KMS-11 (cell line): Measurements from ENCODE around the gene RBM22.

Source experiments
- H2AFZ ChIP-seq: fragments of 200-600 bp; sonication (generic); 2 replicates; pipeline ENCODE4 v1.6.1; 2016; ENCODE audit warnings: antibody characterized with exemption, mixed run types, low read depth
- H3K27ac ChIP-seq: fragments of 200-600 bp; sonication (generic); 2 replicates; pipeline ENCODE4 v1.6.1; 2016; ENCODE audit warnings: mild to moderate bottlenecking, mixed run types
- H3K27me3 ChIP-seq: fragments of 200-600 bp; sonication (generic); 2 replicates; pipeline ENCODE4 v1.6.1; 2017; ENCODE audit warnings: mild to moderate bottlenecking, low read depth, mixed run types, moderate library complexity; ENCODE audit not compliant: insufficient read depth
- H3K36me3 ChIP-seq: fragments of 200-600 bp; sonication (generic); 2 replicates; pipeline ENCODE4 v1.6.1; 2017; ENCODE audit warnings: mild to moderate bottlenecking, mixed run types; ENCODE audit not compliant: insufficient read depth
- H3K4me1 ChIP-seq: fragments of 200-600 bp; sonication (generic); 2 replicates; pipeline ENCODE4 v1.6.1; 2016; ENCODE audit warnings: mild to moderate bottlenecking, low read depth, mixed run types; ENCODE audit not compliant: poor library complexity, severe bottlenecking
- H3K4me2 ChIP-seq: fragments of 200-600 bp; sonication (generic); 2 replicates; pipeline ENCODE4 v1.7.0; 2016; ENCODE audit warnings: mild to moderate bottlenecking, mixed run types
- H3K4me3 ChIP-seq: fragments of 200-600 bp; sonication (generic); IDR thresholded peaks from 2 replicates; pipeline ENCODE4 v1.6.1; 2017; ENCODE audit warnings: low read depth, low read length, mixed read lengths; ENCODE audit not compliant: insufficient read depth
- H3K79me2 ChIP-seq: fragments of 200-600 bp; sonication (generic); 2 replicates; pipeline ENCODE4 v1.6.1; 2016; ENCODE audit warnings: low read depth, mixed run types; ENCODE audit not compliant: insufficient read depth
- H3K9ac ChIP-seq: fragments of 200-600 bp; sonication (generic); 2 replicates; pipeline ENCODE4 v1.6.1; 2016; ENCODE audit warnings: mild to moderate bottlenecking, mixed run types
- H4K20me1 ChIP-seq: fragments of 200-600 bp; sonication (generic); 2 replicates; pipeline ENCODE4 v1.6.1; 2016; ENCODE audit warnings: mild to moderate bottlenecking, mixed run types; ENCODE audit not compliant: insufficient read depth
- CTCF ChIP-seq: fragments of 200-600 bp; sonication (generic); conservative IDR thresholded peaks from 2 replicates; pipeline ENCODE4 v1.6.1; 2017; ENCODE audit warnings: low read depth, mild to moderate bottlenecking, antibody characterized with exemption, low read length, moderate library complexity, mixed read lengths

RBM22 gene

GRCh38 chr5:150653762-150654556 is 46.9 kb downstream of the RBM22 start:
- Histone ChIP-seq H3K36me3 (no peaks in the 10 kb centered on the region), H3K4me2 (no peak overlapping the region), H2AFZ (no peak overlapping the region), H4K20me1 (no peaks in the 10 kb centered on the region), H3K27ac (no peak overlapping the region), H3K4me1 (no peaks in the 10 kb centered on the region), H3K27me3 (no peaks in the 10 kb centered on the region), H3K9ac (no peak overlapping the region), H3K4me3 (no peak overlapping the region), H3K79me2 (no peaks in the 10 kb centered on the region)
- TF ChIP-seq CTCF: no peak

DNA sequence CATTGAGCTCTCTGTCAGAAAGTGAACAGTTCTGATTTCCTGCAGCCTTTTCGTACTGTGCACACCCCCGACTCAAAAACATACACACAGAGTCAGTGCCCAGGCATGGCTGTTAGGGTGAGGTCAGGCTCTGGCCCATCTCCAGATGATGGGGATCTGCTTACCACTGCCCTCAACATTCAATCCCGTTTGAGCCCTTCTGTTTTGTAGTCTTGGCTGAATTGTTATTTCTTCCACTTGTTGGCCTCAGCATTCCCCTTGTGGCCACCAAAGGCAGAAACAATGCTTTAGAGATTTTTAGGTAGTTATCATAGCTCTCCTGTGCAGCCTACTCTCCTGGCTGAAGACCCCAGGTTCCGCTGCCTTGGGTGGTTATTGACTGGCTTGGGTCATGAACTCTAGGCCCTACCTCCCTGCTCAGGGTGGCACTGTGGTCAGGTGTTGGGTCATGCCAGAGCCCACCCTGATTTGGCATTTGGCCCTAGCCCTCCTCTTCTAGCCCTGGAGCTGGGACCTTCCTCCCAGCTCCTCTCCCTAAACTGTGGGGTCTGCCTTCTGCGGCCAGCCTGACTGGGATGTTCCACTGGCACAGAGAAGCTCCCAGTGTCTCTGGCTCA is 47.6 kb downstream of the RBM22 start:
- Histone ChIP-seq H3K9ac (no peak overlapping the region), H3K36me3 (no peaks in the 10 kb centered on the region), H4K20me1 (no peaks in the 10 kb centered on the region), H2AFZ (no peak overlapping the region), H3K79me2 (no peaks in the 10 kb centered on the region), H3K4me1 (no peaks in the 10 kb centered on the region), H3K27me3 (no peaks in the 10 kb centered on the region), H3K27ac (no peak overlapping the region), H3K4me3 (no peak overlapping the region), H3K4me2 (no peak overlapping the region)
- TF ChIP-seq CTCF: no peak

GRCh38 chr5:150651924-150652671 is 48.8 kb downstream of the RBM22 start:
- no peak overlapping the region for H3K27ac ChIP-seq
- H3K4me1 ChIP-seq: no peaks in the 10 kb centered on the region
- no peak overlapping the region for H3K4me3 ChIP-seq
- no peak overlapping the region for H3K9ac ChIP-seq
- H2AFZ ChIP-seq: no peak overlapping the region
- H3K79me2 ChIP-seq: no peaks in the 10 kb centered on the region
- TF ChIP-seq CTCF: no peak
- no peaks in the 10 kb centered on the region for H4K20me1 ChIP-seq
- H3K36me3 ChIP-seq: no peaks in the 10 kb centered on the region
- H3K4me2 ChIP-seq: no peak overlapping the region
- no peaks in the 10 kb centered on the region for H3K27me3 ChIP-seq

- H3K9ac ChIP-seq: no peak overlapping the region
- H3K4me2 ChIP-seq: no peak overlapping the region
- H3K79me2 ChIP-seq: no peaks in the 10 kb centered on the region
- H2AFZ ChIP-seq: no peak overlapping the region
- no peaks in the 10 kb centered on the region for H3K27me3 ChIP-seq
- TF ChIP-seq CTCF: no peak
- no peaks in the 10 kb centered on the region for H4K20me1 ChIP-seq
- no peak overlapping the region for H3K27ac ChIP-seq
- H3K36me3 ChIP-seq: no peaks in the 10 kb centered on the region
- H3K4me3 ChIP-seq: no peak overlapping the region
- no peaks in the 10 kb centered on the region for H3K4me1 ChIP-seq
Measured at GRCh38 chr5:150651382-150651781, 49.5 kb downstream of the RBM22 start.
